SJCRH30 (cell line): ENCODE results near the gene PKD1. TPM values are rescaled to one million over a fixed set of nuclear protein-coding genes. Genes with fewer than 3 reads are reported as not detected.

Source experiments
- DNase-seq, 2 experiments: peaks; one replicate each; pipeline ENCODE4 v3.0.0-alpha.2; 2015 to 2020
- H3K27ac ChIP-seq: fragments of 250-450 bp; sonication (Bioruptor Pico); 2 replicates; pipeline ENCODE4 v1.5.1; 2020; ENCODE audit warnings: mild to moderate bottlenecking, moderate library complexity
- H3K27me3 ChIP-seq: fragments of 250-450 bp; sonication (Bioruptor Pico); 2 replicates; pipeline ENCODE4 v1.5.1; 2020; ENCODE audit warnings: mild to moderate bottlenecking, moderate library complexity
- H3K36me3 ChIP-seq: fragments of 250-450 bp; sonication (Bioruptor Pico); 2 replicates; pipeline ENCODE4 v1.5.1; 2020; ENCODE audit warnings: mild to moderate bottlenecking, moderate library complexity
- H3K4me1 ChIP-seq: fragments of 250-450 bp; sonication (Bioruptor Pico); 2 replicates; pipeline ENCODE4 v1.5.1; 2020; ENCODE audit warnings: mild to moderate bottlenecking, moderate library complexity
- H3K4me3 ChIP-seq: fragments of 250-450 bp; sonication (Bioruptor Pico); 2 replicates; pipeline ENCODE4 v1.5.1; 2020; ENCODE audit warnings: mild to moderate bottlenecking, moderate library complexity
- H3K9me3 ChIP-seq: fragments of 250-450 bp; sonication (Bioruptor Pico); replicated peaks from 2 replicates; pipeline ENCODE4 v1.5.1; 2020; ENCODE audit warnings: mild to moderate bottlenecking, moderate library complexity
- total RNA-seq: library from RNA; depleted of rRNA; stranded (reverse); fragments of >200 nt; shearing (Covaris generic); gene quantifications from 2 replicates; pipeline ENCODE4 v1.2.3, GENCODE V29; 2014

Gene PKD1
- total RNA-seq, 1 experiment from 2014 or later = 51.9 TPM

DNA sequence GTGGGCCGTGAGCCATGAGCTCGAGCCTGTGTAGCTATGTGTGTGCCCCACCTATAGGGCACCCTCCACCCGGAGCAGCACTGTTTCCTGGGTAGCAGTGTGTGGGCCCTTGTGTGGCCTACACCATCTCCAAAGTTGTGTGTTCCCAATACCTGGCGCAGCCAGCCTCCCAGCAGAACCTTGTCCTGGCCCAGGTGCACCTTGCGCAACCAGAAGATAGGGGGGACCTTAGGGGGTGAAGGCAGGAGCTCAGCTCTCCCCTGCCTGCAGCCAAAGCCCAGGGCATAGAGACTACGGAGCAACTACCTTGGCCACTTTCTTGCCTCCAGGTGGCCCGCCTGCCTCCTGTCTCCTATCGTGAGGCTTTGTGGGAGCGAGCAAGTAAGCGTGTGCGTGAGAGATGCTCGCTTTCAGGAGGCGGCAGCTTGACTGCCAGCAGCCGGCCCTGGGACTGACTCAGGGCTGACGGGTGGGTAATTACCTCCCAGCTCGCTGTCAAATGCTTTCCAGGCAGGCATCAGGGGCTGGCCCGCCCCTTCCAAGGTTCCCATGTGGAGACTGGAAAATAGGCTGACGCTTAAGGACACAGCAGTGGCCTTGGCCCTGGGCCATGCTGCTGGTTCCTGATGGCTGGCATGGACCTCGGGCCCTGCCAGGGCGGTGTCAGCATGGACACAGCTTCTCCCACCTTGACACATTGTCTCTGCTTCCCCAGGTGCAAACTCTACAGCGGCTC is 38.9 kb upstream of the PKD1 start:
- Histone ChIP-seq H3K4me3 (no peak overlapping the region), H3K9me3 (no peaks in the 10 kb centered on the region), H3K27me3 (no peaks in the 10 kb centered on the region), H3K36me3 (peaks cover 27% of the 10 kb centered on the region), H3K27ac (no peak overlapping the region), H3K4me1 (peaks cover 2% of the 10 kb centered on the region; the same call in 1 of the 2 replicates)
- DNase-seq = no peak

DNA sequence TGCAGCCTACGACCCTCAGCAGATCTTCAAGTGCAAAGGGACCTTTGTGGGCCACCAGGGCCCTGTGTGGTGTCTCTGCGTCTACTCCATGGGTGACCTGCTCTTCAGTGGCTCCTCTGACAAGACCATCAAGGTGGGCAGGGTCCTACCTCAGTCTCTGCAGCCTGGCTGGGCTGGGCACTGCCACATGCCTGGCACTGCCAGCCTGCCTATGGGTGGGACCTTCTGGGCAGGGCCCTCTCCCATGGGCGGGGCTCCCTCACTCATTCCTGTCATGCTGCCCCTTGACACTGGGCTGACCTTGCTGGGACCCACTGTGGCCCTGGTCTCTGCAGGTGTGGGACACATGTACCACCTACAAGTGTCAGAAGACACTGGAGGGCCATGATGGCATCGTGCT is 38.2 kb upstream of the PKD1 start:
- no peak overlapping the region for H3K27ac ChIP-seq
- peaks cover 27% of the 10 kb centered on the region for H3K36me3 ChIP-seq
- DNase-seq = no peak
- H3K4me3 ChIP-seq = no peak overlapping the region
- peaks cover 4% of the 10 kb centered on the region; the same call in 1 of the 2 replicates for H3K4me1 ChIP-seq
- H3K9me3 ChIP-seq = no peaks in the 10 kb centered on the region
- no peaks in the 10 kb centered on the region for H3K27me3 ChIP-seq

DNA sequence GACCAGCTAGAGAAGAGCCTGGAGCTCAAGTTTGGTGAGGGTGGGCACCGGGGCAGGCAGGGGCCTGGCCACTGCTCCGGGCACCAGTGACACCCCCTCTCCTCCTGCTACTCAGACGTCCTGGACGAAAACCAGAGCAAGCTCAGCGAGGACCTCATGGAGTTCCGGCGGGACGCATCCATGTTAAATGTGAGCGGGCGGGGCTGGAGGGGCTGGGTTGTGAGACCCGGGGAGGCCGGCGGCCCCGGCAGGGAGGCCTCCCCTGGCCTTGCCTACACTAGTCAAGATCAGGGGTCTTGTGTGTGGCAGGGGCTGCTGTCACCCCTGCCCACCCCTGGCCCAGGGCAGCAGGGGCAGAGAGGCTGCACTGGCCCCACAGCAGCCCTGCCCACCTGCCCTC is 37.7 kb upstream of the PKD1 start:
- H3K4me1 ChIP-seq = peaks cover 4% of the 10 kb centered on the region; the same call in 1 of the 2 replicates
- no peak overlapping the region for H3K4me3 ChIP-seq
- peaks cover 27% of the 10 kb centered on the region for H3K36me3 ChIP-seq
- H3K27me3 ChIP-seq = no peaks in the 10 kb centered on the region
- H3K9me3 ChIP-seq = no peaks in the 10 kb centered on the region
- no peak for DNase-seq
- no peak overlapping the region for H3K27ac ChIP-seq

DNA sequence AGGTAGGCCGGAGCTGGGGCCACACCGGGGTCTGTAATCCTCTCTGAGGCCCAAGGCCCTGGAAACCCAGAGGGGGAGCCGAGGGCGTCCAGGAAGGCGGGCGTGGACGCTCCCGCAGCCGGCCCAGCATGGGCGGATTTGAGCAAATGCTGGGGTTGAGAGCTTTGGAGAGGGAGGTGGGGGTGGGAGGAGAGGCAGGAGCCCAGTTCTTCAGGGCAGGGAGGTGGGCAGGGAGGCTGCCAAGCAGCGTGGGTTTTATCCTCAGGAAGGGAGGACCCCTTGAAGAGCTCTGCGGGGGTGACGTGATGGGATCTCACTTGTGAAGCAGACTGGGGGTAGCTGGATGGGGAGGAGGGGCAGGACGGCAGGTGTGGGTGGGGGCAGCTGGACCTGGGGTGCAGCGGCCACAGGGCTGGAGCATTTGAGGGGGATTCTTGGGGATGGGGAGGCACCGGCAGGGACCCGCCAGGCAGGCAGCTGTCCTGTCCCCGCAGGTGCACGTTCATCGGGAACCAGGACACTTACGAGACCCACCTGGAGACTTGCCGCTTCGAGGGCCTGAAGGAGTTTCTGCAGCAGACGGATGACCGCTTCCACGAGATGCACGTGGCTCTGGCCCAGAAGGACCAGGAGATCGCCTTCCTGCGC is 37.1 kb upstream of the PKD1 start:
- no peak for DNase-seq
- peaks cover 4% of the 10 kb centered on the region; the same call in 1 of the 2 replicates for H3K4me1 ChIP-seq
- H3K4me3 ChIP-seq = no peak overlapping the region
- no peak overlapping the region for H3K27ac ChIP-seq
- peaks cover 25% of the 10 kb centered on the region for H3K36me3 ChIP-seq
- H3K27me3 ChIP-seq = no peaks in the 10 kb centered on the region
- H3K9me3 ChIP-seq = no peaks in the 10 kb centered on the region

DNA sequence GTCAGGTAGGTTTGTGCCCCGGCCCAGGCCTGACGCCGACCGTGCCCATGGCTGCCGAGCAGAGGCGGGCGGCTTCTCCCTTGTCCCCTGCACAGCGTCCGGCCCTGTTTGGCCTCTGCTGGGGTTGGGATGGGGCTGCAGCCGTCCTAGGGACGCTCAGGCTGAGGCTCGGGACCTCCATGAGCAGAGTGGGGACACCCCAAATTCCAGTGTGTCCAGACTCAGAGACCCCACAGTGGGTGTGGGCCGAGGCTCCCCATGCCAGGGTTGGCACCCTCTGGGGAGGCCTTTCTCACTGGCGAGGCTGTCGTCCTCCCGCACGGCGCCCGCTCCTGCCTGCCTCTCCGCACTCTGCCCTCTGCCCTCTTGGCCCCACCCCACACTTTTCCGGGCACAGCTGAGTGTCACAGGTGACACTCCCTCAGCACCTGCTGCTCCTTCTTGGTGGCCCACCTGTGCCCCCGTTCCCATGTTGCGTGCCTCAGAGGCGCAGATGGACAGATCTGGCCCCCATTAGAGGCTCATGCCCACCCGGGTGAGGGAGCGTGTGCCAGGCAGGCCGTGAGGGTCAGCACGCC is 36.0 kb upstream of the PKD1 start:
- no peak for DNase-seq
- H3K36me3 ChIP-seq = peaks cover 20% of the 10 kb centered on the region
- no peak overlapping the region for H3K27ac ChIP-seq
- no peak overlapping the region for H3K4me3 ChIP-seq
- H3K27me3 ChIP-seq = no peaks in the 10 kb centered on the region
- peaks cover 4% of the 10 kb centered on the region; the same call in 1 of the 2 replicates for H3K4me1 ChIP-seq
- H3K9me3 ChIP-seq = no peaks in the 10 kb centered on the region

DNA sequence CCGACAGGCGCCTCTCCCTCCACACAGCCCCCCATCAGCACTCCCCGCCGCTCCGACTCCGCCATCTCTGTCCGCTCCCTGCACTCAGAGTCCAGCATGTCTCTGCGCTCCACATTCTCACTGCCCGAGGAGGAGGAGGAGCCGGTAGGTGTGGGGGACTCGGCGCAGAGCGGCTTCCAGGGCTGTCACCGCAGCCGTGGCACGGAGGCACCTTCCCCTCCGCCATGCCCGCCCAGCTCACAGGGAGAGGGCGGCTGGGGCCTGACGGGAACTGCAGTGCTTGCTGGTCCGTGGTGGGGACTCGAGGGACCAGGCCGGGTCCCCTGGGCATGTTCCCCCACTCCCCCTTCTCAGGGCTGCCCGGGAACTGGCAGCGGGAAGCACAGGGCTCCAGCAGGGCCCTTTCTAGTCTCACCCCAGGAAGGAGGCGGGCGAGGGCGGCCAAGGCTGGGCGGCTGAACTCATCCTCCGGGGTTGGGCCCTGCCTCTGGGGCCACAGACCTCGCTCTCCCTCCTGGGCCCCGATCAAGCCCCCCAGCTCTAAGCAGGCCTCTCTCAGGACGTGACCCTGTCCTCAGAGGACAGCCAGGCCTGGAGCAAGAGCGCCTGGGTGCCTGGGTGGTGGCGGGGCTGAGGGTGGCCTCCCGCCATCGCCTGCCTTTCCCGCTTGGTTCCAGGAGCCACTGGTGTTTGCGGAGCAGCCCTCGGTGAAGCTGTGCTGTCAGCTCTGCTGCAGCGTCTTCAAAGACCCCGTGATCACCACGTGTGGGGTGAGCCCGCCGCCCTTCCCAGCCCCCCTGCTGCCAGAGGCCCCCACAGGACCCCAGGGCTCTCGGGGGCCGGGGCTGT is 35.1 kb upstream of the PKD1 start:
- Histone ChIP-seq H3K4me3 (no peak overlapping the region), H3K27me3 (no peaks in the 10 kb centered on the region), H3K36me3 (peaks cover 20% of the 10 kb centered on the region), H3K9me3 (no peaks in the 10 kb centered on the region), H3K4me1 (peaks cover 4% of the 10 kb centered on the region; the same call in 1 of the 2 replicates), H3K27ac (peak overlapping the region; percentile 32; the same call in 1 of the 2 replicates)
- no peak for DNase-seq

DNA sequence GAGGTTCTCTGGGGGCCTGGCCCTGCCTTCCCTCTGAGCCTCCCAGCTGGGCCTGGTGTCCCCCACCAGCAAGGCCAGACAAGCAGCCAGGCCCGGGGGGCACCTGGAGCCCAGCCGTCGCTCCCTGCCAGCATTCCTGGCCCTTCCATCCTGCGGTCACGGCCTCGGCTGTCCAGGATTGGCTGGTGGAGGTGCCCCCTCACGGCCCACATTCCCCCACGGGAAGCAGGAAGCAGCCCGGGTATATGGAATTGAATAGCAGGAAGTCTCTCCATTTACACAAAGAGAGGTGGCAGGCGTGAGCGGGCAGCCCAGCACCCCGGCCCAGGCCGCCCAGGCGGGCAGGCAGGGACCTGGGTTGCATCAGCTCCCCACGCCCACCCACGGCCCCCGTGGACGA is 34.4 kb upstream of the PKD1 start:
- H3K4me3 ChIP-seq = no peak overlapping the region
- H3K9me3 ChIP-seq = no peaks in the 10 kb centered on the region
- peaks cover 4% of the 10 kb centered on the region; the same call in 1 of the 2 replicates for H3K4me1 ChIP-seq
- H3K27me3 ChIP-seq = no peaks in the 10 kb centered on the region
- peak in 1 of 2 experiments; percentile 47 for DNase-seq
- peak overlapping the region; percentile 32; the same call in 1 of the 2 replicates for H3K27ac ChIP-seq
- peaks cover 13% of the 10 kb centered on the region for H3K36me3 ChIP-seq

DNA sequence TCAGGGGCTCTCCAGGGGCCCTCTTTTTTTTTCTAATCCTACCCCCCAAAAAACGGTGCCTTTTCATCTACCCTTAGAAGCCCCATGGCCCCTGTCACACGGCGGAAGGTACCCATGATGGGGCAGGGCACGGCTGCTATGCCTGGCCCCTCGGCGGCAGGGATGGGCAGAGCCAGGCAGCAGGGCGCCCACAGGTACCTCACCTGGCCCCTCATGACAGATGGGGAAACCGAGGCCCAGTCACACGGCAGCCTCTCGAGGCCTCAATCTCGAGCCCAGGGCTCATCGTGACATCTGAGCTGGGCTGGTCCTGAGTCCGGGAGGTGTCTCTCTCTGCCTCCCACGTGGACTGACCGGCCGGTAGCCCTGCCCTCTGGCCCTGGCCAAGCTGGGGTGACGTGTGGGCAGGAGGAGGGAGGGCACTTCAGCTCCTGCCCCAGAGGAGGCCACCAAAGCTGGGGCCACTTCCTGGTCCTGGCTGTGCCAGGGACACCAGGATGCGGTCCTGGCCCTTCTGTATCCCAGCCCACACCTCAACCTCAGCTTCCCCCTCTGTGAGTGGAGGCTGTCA is 31.5 kb upstream of the PKD1 start:
- peaks cover 12% of the 10 kb centered on the region for H3K36me3 ChIP-seq
- H3K4me1 ChIP-seq = peaks cover 4% of the 10 kb centered on the region; the same call in 1 of the 2 replicates
- H3K4me3 ChIP-seq = no peak overlapping the region
- H3K27ac ChIP-seq = no peak overlapping the region
- H3K27me3 ChIP-seq = no peaks in the 10 kb centered on the region
- no peak for DNase-seq
- no peaks in the 10 kb centered on the region for H3K9me3 ChIP-seq

DNA sequence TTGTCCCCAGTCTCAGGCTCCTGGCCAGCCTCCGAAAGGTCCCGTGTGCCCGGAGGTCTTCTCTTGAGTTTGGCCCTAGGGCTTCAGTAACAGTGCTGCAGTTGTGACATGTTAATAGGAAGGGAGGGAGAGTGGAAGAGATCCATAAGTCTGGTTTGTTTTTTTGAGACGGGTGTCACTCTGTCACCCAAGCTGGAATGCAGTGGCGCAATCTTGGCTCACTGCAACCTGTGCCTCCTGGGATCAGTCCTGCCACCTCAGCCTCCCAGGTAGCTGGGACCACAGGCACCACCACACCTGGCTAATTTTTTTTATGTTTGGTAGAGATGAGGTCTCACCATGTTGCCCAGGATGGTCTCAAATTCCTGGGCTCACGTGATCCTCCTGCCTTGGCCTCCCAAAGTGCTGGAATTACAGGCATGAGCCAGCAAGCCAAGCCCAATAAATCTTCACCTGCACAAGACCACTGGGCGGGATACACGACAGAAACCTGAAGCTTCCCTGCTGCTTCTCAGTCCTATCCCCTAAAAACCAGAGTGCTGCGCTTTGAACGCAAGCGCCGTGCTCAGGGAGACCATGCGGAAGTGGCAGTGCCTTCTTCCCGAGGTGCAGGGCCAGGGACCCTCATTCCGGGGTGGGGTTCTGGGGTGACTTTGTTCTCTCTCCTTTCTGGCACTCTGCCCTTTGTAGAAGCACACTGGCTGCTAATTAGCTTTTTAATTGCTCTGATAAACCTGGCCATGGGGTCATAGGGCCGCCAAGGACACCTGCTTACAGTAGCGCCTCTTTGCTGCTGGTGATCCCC is 30.8 kb upstream of the PKD1 start:
- H3K4me3 ChIP-seq = no peak overlapping the region
- H3K36me3 ChIP-seq = peaks cover 8% of the 10 kb centered on the region
- no peaks in the 10 kb centered on the region for H3K27me3 ChIP-seq
- no peak overlapping the region for H3K27ac ChIP-seq
- peaks cover 4% of the 10 kb centered on the region; the same call in 1 of the 2 replicates for H3K4me1 ChIP-seq
- no peaks in the 10 kb centered on the region for H3K9me3 ChIP-seq
- no peak for DNase-seq

DNA sequence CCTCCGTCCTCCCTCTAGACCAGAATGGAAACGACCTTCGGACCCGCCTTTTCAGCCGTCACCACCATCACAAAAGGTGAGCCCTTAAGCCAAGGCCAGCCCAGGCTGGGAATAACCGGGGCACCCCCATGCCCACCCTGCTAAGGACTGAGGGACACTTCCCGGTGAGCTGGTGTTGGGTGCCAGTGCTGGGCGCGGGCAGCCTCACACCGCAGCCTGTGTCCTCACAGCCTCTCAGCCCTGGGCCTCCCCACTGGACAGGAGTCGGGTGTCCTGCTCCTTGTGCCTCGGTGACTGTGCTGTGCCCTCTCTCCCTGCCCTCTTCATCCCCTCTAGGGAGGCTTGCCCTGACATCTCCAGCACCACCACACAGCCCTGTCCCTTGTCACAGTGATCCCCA is 30.2 kb upstream of the PKD1 start:
- Histone ChIP-seq H3K4me1 (peaks cover 4% of the 10 kb centered on the region; the same call in 1 of the 2 replicates), H3K9me3 (no peaks in the 10 kb centered on the region), H3K4me3 (no peak overlapping the region), H3K27ac (no peak overlapping the region), H3K27me3 (no peaks in the 10 kb centered on the region), H3K36me3 (peaks cover 7% of the 10 kb centered on the region)
- DNase-seq = no peak

DNA sequence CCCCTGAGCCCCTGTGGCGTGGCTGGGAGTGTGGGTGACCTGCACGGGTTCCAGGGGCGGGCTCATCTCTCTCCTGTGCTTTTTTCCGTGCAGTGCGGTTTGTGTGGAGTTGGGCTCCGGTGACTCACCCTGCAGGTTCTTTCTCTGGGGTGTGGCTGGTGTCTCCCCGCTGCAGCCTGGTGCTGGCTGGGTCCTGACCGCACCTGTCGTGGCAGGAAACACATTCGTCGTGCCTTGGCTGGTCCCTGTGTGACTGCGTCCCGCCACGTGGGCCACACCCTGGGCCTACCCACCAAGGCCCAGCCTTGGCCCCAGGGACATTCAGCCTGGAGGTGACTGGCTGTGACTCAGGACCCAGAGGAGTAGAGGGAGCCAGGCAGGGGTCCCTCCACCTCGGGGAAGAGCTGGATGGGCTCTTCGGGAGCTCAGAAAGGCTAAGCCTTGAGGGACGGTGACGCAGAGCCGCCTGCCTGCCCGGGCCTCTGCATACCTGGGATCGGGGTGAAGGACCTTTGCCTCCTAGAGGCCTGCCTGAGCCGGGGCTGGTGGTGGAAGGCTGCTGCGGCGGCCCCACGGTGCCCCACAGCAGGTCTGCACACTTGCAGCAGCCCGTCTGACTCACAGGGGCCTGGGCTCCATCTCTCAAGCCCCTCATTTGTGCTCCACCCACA is 27.6 kb upstream of the PKD1 start:
- Histone ChIP-seq H3K4me3 (no peak overlapping the region), H3K4me1 (no peaks in the 10 kb centered on the region), H3K27me3 (no peaks in the 10 kb centered on the region), H3K9me3 (no peaks in the 10 kb centered on the region), H3K36me3 (peaks cover 7% of the 10 kb centered on the region; the same call in 1 of the 2 replicates), H3K27ac (peak overlapping the region; percentile 41)
- DNase-seq = peak in 1 of 2 experiments; percentile 25

DNA sequence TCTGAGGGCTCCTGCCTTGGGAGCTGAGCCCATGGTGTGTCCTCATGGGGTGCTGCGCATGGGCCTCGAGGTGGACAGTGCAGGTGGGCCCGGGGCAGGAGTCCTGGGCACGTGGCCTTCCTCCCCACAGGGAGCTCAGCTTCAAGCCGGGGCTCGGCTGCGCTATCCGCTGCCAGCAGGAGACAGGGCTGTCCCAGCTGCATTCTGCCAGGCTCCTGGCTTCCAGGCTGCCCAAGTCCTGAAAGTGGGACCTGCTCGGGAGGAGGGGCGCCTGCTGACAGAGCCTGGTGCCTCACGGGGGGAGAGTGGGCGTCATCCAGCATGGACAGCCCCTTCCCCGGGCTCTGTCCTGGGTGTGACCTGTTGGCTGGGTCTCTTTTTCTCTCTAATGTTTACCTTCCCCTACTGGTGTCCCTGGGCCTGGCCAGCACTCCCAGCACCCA is 27.0 kb upstream of the PKD1 start:
- 0 out of 2 replicates have a peak, but pooled peaks cover 7% of the 10 kb centered on the region for H3K36me3 ChIP-seq
- DNase-seq = no peak
- no peak overlapping the region for H3K27ac ChIP-seq
- H3K4me1 ChIP-seq = no peaks in the 10 kb centered on the region
- no peaks in the 10 kb centered on the region for H3K9me3 ChIP-seq
- H3K27me3 ChIP-seq = no peaks in the 10 kb centered on the region
- no peak overlapping the region for H3K4me3 ChIP-seq

DNA sequence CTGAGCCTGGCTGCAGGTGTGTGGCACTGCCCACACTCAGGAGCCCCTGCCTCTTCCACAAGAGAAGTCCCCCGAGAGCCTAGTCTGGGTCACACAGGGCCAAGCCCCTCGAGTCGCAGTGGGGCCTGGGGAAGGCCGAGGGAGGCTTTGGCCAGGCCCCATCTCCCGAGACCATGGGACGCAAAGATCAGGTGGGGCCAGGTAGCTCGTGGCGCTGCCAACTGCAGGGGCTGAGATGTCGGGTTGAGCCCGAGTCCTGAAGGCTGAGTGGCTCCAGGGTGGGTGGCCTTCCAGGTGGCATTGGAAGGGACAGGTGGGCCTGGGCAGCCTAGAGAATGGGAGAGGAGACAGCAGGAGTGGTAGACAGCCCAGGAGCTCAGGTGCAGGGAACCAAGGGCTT is 26.2 kb upstream of the PKD1 start:
- H3K4me3 ChIP-seq = no peak overlapping the region
- H3K9me3 ChIP-seq = no peaks in the 10 kb centered on the region
- H3K27ac ChIP-seq = no peak overlapping the region
- 0 out of 2 replicates have a peak, but pooled peaks cover 7% of the 10 kb centered on the region for H3K36me3 ChIP-seq
- H3K27me3 ChIP-seq = no peaks in the 10 kb centered on the region
- no peaks in the 10 kb centered on the region for H3K4me1 ChIP-seq
- no peak for DNase-seq
